ENCODE measurements around the gene PPP1R18. TPM values are rescaled to one million over a fixed set of nuclear protein-coding genes. Genes with fewer than 3 reads are reported as not detected.

PPP1R18 gene
- total RNA-seq, 2 donors from 2014 or later: 12.2 to 21.9 TPM

- no peaks in the 10 kb centered on the region for H3K4me1 ChIP-seq (replicated peaks)
- no peak for DNase-seq (ENCODE audit: low spot score)
- intact Hi-C loops (cut with DNase I): no loop called here
- no peak overlapping the region for H3K27ac ChIP-seq
- no peaks in the 10 kb centered on the region for H3K9me3 ChIP-seq
- H3K36me3 ChIP-seq: no peaks in the 10 kb centered on the region
- TF ChIP-seq, protein P1, sequence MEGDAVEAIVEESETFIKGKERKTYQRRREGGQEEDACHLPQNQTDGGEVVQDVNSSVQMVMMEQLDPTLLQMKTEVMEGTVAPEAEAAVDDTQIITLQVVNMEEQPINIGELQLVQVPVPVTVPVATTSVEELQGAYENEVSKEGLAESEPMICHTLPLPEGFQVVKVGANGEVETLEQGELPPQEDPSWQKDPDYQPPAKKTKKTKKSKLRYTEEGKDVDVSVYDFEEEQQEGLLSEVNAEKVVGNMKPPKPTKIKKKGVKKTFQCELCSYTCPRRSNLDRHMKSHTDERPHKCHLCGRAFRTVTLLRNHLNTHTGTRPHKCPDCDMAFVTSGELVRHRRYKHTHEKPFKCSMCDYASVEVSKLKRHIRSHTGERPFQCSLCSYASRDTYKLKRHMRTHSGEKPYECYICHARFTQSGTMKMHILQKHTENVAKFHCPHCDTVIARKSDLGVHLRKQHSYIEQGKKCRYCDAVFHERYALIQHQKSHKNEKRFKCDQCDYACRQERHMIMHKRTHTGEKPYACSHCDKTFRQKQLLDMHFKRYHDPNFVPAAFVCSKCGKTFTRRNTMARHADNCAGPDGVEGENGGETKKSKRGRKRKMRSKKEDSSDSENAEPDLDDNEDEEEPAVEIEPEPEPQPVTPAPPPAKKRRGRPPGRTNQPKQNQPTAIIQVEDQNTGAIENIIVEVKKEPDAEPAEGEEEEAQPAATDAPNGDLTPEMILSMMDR (IDR thresholded peaks at IDR 0.05): no peak
- TF ChIP-seq POLR2A (IDR thresholded peaks at IDR 0.05) (no peak), POLR2AphosphoS5 (IDR thresholded peaks at IDR 0.05) (no peak)
- H3K4me3 ChIP-seq: no peak overlapping the region
- no peaks in the 10 kb centered on the region for H3K27me3 ChIP-seq (replicated peaks; ENCODE audit: insufficient read depth)
- 100% methylated on average over 4 of the region's 4 CpGs for WGBS
Observed at GRCh38 chr6:30703821-30704220, 17.4 kb upstream of the PPP1R18 start.

DNA sequence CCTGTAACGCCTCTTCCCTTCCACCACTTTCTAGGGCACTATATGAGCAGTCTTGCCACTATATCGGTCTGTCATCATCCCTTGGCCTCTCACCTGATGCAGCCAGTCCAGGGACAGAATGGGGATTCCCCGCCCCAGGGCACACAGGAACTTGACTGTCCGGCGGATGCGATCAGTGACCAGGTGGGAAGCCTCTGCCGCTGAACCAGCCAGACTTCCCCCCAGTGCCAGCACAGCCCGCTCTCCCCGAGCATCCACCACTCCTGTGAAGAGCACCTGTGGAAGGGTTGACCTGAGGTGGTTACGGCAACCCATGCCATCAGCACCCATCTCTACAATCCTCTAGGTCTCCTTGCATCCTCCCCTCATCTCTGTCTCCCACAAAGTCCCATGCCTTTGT lies 16.6 kb upstream of the PPP1R18 start:
- WGBS: 93% methylated on average over 10 of the region's 10 CpGs

DNA sequence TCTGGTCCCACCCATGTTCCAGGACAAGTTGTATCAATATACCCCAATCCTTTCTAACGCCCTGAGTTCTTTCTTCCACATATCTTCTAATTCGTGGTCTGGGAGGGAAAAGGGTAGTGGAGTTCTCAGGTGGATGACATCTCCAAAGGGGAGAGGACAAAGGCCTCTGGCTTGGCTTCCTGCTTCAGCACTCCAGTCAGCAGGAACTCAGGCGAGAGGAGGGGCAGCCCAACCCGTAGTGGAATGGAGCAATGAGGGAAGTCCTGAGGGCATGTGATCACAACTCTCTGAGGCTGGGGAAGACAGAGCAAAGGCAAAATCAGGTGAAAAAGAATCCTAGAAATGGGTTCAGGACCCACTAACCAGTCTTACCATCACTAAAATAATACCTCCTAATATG lies 13.9 kb upstream of the PPP1R18 start:
- Histone ChIP-seq H3K27ac (no peak overlapping the region), H3K9me3 (no peaks in the 10 kb centered on the region), H3K4me3 (no peak overlapping the region), H3K27me3 (replicated peaks; ENCODE audit: insufficient read depth) (no peaks in the 10 kb centered on the region), H3K36me3 (no peaks in the 10 kb centered on the region), H3K4me1 (replicated peaks) (no peaks in the 10 kb centered on the region)
- 64% methylated on average over 4 of the region's 4 CpGs for WGBS
- TF ChIP-seq, protein P1 (IDR thresholded peaks at IDR 0.05): no peak
- TF ChIP-seq POLR2A (IDR thresholded peaks at IDR 0.05) (no peak), POLR2AphosphoS5 (IDR thresholded peaks at IDR 0.05) (no peak)
- no peak for DNase-seq (ENCODE audit: low spot score)
- intact Hi-C loops (cut with DNase I): no loop called here

More for the DNA sequence above, 16.6 kb upstream of the PPP1R18 start:
- Histone ChIP-seq H3K4me3 (no peak overlapping the region), H3K27ac (no peak overlapping the region), H3K27me3 (replicated peaks; ENCODE audit: insufficient read depth) (no peaks in the 10 kb centered on the region), H3K4me1 (replicated peaks) (no peaks in the 10 kb centered on the region), H3K9me3 (no peaks in the 10 kb centered on the region), H3K36me3 (no peaks in the 10 kb centered on the region)
- intact Hi-C loops (cut with DNase I): no loop called here
- TF ChIP-seq POLR2AphosphoS5 (IDR thresholded peaks at IDR 0.05): no peak
- TF ChIP-seq, protein P1 (IDR thresholded peaks at IDR 0.05): no peak
- TF ChIP-seq POLR2A (IDR thresholded peaks at IDR 0.05): no peak
- no peak for DNase-seq (ENCODE audit: low spot score)

DNA sequence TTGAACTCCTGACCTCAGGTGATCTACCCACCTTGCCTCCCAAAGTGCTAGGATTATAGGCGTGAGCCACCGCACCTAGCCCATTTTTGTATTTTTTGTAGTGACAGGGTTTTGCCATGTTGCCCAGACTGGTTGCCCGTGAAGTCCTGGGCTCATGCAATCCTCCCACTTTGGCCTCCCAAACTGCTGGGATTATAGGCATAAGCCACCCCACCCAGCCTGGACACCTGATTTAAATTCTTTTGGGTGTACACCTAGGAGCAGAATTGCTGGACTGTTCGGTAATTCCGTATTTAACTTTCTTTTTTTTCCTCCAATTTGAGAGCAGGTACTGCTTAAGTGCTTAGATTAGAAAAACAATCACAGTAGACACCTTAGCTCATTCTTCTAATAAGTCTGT lies 10.0 kb upstream of the PPP1R18 start:
- no peaks in the 10 kb centered on the region for H3K4me1 ChIP-seq (replicated peaks)
- 91% methylated on average over 5 of the region's 5 CpGs for WGBS
- intact Hi-C loops (cut with DNase I): no loop called here
- DNase-seq (ENCODE audit: low spot score): no peak
- no peaks in the 10 kb centered on the region for H3K9me3 ChIP-seq
- TF ChIP-seq POLR2AphosphoS5 (IDR thresholded peaks at IDR 0.05): no peak
- TF ChIP-seq, protein P1 (IDR thresholded peaks at IDR 0.05): no peak
- no peak for TF ChIP-seq POLR2A (IDR thresholded peaks at IDR 0.05)
- H3K4me3 ChIP-seq: no peak overlapping the region
- no peaks in the 10 kb centered on the region for H3K27me3 ChIP-seq (replicated peaks; ENCODE audit: insufficient read depth)
- H3K36me3 ChIP-seq: no peaks in the 10 kb centered on the region
- H3K27ac ChIP-seq: no peak overlapping the region

DNA sequence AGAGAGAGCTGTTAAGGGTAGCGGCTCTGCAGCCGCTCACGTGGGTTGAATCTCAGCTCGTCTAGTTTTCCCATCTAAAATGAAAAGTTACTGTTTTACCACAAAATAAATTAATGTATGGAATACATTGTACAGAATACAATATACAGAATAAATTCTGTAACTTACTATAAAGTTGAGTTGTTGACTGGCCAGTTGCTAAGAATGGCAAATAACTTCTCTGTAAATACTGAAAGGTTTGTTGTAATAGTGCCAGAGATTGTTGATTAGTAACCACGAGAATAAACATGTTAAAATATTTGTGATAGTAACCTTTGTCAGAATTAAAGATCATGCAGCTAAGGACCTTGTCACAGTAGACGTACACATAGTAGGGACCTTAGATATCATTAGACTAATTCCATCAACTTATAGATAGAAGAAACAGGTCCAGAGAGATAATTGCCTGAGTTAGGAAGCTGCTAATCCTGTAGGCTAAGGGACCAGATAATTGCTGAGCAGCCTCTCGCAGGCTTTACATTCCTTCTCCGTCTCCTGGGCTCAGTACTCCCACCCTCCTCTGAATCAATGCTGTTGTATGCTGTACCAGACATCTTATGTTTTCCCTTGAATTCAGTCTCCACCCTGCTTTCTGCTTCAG lies 4.9 kb upstream of the PPP1R18 start:
- no peaks in the 10 kb centered on the region for H3K4me1 ChIP-seq (replicated peaks)

More for the DNA sequence above, 4.9 kb upstream of the PPP1R18 start:
- Histone ChIP-seq H3K27me3 (replicated peaks; ENCODE audit: insufficient read depth) (no peaks in the 10 kb centered on the region), H3K9me3 (no peaks in the 10 kb centered on the region), H3K4me3 (peak overlapping the region; percentile 50 to 52), H3K27ac (peak overlapping the region; percentile 85 to 86), H3K36me3 (no peaks in the 10 kb centered on the region)
- TF ChIP-seq, protein P1 (IDR thresholded peaks at IDR 0.05): no peak
- TF ChIP-seq POLR2A (IDR thresholded peaks at IDR 0.05) (no peak), POLR2AphosphoS5 (IDR thresholded peaks at IDR 0.05) (no peak)
- DNase-seq (ENCODE audit: low spot score): no peak
- WGBS: 12% methylated on average over 8 of the region's 8 CpGs
- intact Hi-C loops (cut with DNase I): no loop called here
